Measurements from ENCODE around the gene NF1.
"Not testable (repeated sequence)": the region's sequence is repeated elsewhere in the genome, so short reads cannot be mapped to it uniquely, and the experiment has no call there.

NF1 gene

DNA sequence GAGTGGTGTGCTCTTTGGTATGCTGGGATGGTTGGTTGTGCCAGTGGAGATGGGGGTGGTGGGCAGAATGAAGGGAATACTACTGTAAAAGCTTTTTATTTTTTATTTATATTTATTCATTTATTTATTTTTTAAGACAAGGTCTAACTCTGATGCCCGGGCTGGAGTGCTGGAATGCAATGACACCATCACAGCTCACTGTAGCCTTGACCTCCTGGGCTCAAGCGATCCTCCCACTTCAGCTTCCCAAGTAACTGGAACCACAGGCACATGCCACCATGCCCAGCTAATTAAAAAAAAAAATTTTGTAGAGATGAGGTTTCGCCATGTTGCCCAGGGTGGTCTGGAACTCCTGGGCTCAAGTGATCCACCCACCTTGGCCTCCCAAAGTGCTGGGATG is 4.1 kb upstream of the NF1 start:
- DNase-seq = not testable (repeated sequence)

DNA sequence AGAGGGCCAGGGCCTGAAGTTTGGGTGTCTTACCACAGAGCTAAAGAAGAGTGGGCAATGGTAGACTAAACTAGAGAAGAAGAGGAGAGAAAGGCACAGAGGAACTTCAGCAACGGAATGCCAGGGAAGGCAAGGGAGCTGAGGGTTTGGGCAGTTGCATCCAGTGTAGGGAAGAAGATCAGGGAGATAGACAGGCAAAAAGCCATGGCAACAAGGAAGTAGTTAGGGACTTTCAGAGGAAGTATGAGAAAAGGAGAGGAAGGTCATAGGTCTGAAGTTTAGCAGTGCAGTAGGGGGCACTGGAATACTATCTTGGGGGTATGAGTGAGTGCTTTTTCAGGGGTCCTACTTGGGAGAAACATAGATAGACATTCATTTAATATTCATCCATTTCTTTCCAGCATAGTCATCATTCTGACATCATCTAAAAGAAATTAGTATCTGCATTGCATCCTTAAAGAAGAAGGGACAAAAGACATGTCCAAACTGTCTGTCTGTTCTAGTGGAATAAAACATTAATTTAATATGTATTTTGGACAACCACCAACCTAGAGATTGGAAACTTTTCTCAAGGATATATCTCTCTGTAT is 2.2 kb upstream of the NF1 start:
- no peak for DNase-seq

DNA sequence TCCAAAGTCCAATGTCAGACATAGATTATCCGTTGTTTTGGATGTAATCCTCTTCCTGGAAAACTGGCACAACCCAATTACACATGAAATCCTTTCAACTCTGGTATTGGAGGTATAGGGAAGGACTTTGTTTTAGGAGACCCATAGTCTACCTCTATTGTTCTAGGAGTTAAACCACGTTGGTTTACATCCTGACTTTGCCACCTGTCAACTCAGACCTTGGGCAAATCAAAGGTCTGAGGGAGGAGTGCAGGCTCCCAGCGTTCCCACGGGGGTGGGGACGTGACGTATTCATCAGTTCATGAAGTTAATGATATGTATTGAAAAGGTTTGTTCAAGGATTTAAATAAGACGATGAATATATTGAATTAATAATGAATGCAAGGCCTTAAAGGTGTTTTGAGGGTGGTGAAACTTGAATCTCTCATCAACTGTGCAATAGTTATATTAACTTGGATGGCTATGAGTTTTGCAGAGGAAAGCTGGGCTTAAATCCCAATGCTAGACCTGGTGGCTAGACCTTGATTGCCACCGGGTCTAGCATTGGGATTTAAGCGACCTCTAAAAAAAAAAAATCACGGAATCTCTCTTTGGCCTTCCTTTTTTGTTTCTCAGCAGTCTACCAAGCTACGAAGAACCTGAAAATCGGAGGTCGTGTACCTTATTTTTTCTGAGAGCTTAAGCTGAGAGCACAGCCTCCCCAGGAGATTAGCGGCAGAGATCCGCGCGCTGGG is 744 bp upstream of the NF1 start:
- DNase-seq = peak; percentile 9

DNA sequence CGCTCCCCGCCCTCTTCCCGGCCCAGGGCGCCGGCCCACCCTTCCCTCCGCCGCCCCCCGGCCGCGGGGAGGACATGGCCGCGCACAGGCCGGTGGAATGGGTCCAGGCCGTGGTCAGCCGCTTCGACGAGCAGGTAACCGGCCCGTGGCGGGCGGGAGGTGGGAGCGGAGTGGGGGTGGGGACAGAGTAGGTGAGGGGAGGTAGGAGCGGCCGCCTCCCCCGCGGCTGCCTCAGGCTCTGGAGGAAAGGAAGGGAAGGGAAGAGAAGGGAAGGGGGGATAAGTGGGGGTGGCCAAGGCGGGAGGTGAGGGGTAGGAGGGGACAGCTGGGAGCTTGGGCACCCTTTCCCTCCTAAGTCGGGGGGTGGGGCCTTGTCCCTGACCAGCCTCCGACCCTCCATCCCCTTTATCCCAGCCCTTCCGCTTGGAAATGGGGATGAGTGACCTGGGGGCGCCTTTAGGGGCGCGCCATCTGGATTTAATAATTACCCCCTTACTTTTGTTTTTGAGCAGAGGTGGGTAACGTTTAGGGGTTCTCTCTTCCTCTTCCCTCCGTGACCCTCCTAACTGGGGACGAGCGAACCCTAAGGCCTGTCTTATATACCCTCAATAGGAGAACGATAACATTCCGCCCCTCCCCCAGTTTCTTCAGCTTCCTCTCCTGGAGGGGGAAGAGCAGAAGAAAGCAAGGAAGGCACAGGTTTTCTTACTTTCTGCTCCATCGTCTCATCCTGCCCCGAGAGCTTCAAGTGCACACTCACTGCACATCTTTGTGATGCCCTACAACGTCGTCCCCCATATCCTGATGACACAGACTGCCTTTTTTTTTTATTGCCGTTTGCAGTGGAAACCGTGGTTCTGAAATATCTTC is 694 bp downstream of the NF1 start:
- DNase-seq = peak; percentile 25

DNA sequence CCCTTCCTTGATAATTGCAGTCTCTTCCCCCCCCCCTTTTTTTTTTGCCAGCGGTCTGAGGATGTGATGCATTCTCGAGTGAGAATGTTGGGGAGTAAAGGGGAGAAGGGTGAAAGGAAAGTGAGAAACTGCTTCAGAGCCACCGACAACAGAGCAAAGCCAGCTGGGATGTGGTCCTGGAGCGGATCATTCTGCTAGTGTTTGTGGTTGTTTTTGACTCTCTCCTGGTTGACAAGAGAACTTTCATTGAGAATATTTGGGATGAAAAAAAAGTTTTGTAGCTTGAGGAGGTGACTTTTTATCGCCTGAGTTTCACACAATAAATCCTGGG is 1.3 kb downstream of the NF1 start:
- no peak for DNase-seq

DNA sequence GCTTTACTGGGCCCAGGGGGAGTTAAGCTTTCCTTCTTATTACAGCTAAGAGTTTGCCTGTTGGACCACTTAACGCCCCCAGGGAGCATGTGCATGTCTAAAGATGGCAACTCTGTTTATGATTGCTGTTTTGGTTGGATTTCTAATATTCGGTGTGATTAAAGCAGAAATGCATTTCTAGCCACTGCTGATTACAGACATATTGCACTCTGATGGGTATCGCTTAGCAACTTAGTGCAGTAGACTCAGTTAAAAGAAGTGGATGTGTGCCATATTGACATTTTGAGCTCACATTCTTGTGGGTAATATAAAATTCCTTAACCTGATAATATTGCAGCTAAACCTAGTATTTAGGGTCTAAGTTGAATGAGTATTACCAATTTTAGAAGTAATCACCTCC is 4.2 kb downstream of the NF1 start:
- DNase-seq = no peak

DNA sequence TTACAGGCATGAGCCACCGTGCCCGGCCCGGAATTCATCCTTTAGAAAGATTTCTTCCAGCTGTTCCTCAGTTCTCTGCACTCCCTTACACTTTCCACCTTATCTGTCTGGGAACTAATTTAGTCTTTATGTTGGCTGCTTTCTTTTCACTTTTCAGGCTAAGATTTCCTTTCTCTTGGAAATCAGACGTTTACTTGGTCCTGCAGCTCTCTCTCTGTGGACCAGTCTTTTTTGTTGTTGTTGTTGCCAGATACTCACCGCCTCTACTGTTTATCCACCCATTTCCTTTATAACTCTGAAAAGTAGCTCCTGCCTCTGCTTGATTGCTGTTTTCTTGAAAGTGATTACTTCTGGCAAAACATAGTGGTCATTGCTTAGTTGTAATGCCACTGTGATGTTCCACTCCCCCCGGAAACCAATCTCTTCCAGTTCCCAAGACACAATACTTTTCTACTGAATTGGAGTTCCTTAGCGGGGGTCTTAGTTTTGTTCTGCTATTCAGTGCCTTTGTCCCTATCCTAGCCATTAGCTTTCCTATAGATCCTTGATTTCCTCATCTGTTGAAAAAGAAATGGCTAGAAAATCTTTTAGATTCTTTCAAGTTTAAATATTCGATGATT is 6.2 kb downstream of the NF1 start:
- DNase-seq = no peak

DNA sequence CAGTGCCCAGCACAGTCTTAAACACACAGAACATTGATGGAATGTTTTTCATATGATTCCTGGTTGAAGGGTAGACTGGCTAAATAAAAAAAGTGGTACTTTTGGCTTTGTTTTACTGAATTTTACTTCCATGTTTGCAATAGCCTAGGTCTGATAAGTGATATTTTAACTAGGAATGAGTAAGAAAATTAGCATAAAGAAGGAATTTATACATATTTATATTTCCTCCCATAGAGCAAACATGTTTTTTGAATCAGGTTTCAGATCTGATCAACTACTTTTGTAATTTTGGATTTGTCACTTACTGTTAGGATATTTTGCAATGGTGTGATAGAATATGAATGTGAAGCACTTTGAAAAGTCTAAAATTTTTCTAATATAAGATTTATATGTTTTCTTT is 7.2 kb downstream of the NF1 start:
- no peak for DNase-seq

DNA sequence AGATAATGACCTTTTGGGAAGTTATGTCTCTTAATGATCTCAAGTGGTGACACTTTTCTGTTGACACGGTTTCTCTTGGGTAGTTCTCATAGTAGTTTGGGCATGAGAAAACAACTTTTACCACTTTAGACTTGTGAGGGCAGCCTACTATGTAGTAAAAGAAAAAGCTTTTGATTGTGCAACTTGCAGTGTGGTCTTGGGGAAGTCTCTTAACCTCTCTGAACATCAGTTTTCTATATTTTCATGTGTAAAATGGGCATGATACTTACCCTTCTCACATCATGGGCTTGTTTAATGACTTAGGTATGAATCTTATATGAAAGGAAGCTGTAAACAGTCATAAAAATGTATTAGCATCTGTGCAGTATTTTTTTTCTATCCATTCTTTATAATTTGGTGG is 11.2 kb downstream of the NF1 start:
- no peak for DNase-seq

DNA sequence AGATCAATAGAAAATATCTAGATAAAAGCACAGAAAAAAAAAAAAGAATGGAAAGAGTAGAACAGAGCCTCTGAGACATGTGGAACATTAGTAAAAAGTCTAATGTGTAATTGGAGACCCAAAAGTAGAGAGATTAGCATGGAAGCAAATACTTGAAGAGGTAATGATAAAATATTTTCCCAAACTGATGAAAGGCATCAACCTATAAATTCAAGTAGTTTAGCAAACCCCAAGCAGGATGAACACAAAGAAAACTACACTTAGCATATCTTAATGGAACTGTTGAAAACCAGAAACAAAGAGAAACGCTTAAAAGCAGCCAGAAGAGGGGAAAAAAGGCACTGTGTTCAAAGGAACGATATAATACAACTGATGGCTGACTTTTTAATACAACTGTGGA is 16.4 kb downstream of the NF1 start:
- no peak for DNase-seq

DNA sequence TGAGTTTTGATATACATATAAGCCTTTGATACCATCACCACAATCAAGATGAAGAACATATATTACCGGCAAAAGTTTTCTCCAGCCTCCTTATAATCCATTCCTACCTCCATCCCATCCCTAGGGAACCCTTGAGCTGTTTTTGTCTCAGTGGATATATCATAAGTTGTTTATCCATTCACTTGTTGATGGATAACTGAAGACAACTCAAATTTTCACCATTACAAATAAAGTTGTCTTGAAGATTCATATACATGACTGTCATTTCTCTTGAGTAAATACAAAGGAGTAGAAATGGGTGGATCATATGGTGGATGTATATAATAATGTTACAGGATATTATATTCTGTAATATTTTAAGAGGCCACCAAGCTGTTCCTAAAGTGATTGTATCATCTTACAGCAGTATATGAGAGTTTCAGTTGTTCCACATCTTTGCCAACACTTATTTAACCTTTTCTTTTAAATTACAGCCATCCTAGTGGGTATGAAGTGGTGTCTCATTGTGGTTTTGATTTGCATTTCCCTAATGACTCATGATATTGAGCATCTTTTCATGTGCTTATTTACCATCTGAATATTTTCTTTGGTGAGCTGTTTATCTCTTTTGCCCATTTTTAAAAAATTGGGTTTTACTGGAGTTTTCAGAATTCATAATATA is 17.4 kb downstream of the NF1 start:
- no peak for DNase-seq

DNA sequence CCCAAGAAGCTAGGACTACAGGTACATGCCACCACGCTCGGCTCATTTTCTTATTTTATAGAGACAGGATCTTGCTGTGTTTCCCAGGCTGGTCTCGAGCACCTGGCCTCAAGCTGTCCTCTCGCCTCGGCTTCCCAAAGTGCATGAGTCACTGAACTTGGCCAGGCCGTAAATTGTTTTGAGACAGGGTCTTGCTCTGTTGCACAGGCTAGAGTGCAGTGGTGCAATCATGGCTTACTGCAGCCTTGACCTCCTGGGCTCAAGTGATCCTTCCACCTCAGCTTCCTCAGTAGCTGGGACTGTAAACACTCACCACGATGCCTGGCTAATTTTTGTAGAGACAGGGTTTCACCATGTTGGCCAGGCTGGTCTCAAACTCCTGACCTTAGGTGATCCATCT is 18.6 kb downstream of the NF1 start:
- DNase-seq = not testable (repeated sequence)

DNA sequence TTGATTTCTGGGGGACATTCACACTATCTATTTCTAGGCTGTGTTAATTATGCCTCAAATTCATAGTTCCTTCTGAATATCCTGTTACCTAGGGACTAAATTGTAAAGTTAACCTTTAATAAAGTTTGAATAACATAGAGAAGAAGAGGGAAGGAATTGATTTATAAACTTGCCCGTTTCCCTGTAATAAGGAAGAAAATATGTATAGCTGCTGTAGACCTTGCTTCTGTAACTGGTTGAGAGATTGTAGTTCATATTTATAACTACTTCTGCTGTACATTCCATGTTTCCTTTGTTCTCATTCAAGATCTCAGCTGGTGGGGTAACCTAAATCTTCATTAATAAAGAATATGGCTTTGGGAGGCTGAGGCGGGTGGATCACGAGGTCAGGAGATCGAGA is 19.2 kb downstream of the NF1 start:
- no peak for DNase-seq

DNA sequence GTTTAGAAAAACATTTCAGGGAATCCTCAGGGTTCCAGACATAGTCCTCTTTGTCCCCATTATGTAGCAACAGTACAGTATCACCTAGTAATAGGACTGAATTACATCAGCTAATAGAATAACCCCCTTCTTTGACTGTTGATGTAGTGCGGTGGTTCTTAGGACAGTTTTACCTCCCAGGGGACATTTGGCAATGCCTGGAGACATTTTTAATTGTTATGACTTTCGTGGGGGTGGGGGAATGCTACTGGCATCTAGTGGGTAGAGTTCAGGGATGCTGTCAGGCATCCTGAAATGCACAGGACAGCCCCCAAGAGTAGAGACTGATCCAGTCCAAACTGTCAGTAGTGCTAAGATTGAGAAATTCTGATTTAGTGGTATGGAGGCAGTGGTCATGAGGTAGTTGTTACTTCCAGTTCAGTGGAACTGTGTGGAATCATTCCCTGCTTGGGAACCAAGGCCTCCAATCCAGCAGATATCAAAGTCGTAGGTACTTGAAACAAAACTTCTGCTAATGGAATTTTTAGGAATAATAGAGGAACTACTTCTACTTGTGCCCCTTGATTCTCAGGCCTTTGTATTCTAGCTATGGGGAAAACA is 20.3 kb downstream of the NF1 start:
- DNase-seq = no peak

DNA sequence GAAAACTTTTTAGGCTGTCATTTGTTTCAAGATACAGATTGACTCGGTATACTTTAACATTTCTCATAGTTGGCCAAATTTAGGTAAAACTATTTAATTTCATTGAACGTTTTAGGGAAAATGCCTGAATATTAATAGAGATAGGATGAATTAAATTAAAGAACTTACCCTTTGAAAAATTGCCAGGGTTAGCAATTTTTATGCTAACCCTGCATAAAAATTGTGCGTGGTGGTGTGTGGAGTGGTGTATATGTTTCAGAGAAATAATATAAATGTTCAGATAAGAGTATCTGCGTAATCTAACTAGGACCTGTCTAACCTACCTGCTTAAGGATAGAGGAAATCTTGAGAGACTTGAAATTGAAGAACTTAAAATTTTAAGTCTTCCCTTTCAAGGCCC is 21.4 kb downstream of the NF1 start:
- DNase-seq = no peak

DNA sequence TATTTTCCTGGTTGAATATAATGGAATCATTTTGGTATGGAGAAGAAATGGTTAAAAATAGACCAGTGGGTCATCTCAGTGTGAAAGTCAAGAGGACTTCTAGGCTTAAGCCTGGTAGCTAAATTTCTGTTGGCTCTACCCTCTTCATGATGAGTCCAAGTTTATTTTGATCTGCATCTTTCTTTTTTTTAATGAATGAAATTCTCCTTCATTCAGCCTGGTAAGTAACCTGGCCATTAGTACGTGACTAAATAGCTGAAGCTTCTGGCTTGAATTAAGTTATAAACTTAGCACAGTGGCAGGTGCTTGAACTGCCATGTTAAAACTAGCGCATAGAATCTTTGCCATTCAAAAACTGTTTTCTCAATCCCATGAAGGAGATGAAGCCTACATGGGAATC is 28.0 kb downstream of the NF1 start:
- no peak for DNase-seq

DNA sequence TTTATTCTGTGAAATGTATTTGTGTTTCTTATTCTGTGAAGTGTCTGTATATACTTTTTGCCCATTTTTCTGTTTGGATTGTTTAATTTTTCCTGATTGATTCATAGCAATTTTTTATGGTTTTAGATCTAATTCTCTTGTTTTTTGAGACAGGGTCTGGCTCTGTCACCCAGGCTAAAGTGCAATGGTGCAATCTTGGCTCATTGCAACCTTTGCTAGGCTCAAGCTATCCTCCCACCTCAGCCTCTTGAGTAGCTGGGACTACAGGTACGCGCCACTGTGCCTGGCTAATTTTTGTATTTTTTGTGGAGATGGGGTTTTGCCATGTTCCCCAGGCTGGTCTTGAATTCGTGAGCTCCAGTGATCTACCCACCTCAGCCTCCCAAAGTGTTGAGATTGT is 31.5 kb downstream of the NF1 start:
- no peak for DNase-seq

DNA sequence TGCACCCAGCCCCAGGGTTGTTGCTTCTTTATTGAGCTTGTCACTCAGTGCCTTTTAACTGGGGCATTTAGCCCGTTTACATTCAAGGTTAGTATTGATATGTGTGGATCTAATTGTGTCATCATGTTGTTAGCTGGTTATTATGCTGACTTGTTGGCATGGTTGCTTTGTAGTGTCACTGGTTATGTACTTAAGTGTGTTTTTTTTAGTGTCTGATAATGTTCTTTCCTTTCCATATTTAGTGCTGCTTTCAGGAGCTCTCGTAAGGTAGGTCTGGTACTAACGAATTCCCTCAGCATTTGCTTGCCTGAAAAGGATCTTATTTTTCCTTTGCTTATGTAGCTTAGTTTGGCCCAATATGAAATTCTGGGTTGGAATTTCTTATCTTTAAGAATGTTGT is 33.5 kb downstream of the NF1 start:
- no peak for DNase-seq

DNA sequence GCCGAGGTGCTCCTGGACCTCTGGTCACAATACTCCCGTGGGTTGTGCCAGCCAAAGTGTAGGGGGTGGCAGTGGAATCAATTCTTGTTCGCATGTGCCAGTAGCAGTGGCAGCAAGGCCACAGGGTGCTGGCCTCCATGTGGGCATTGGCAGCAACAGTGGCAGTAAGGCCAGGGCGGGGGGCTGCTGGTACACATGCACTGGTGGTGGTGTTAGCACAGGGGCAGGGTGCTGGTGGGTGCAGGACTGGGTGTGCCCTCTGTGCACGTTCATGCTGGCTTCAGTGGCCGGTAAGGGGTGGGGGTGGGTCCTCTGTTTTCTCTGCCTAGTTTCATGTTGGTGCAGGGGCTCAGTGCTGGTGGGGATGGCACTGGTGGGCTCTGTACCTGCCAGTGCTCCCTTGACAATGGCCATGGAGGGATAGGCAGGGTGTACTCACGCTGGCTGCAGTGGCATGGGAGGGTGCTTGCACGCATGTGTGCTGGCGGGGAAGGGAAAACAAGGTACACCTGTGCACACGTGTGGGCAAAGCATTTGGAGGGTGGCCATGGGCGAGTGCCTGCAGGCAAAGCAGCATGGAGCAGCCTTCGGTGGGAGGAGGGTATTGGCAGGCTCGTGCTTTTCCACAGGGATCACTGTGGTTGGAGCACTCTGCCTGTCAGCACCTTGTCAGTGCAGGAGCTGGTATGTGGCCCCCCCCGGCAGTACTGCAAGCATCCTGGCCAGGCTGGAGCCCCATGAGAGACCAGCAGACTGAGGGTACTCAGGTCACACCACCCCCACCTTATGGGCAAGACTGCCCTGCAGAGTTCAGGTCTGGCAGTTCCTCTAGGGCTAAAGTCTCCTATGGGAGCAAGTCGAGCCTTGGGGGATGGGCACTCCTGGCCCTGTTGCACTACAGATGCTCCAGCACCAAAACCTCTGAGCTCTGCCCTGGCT is 35.8 kb downstream of the NF1 start:
- DNase-seq = no peak

DNA sequence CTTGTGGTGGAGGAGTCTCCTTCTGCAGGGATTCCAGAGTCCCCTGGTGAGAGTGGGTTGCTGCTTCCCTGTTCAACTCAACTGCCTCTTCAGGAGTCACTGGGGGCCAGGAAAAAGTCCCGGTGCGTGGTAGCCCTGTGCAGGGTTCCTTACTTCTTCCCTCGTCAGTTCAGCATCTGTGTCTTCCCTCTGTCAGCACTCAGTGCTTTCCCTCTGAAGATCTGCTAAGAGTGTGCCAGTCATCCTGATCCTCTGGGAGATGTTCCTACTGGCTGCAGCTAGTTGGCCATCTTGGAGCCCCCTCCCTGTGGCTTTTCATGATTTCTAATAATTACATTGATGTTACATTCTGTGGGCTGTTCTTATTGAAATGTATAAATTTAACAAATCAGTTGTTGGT is 36.5 kb downstream of the NF1 start:
- DNase-seq = no peak

DNA sequence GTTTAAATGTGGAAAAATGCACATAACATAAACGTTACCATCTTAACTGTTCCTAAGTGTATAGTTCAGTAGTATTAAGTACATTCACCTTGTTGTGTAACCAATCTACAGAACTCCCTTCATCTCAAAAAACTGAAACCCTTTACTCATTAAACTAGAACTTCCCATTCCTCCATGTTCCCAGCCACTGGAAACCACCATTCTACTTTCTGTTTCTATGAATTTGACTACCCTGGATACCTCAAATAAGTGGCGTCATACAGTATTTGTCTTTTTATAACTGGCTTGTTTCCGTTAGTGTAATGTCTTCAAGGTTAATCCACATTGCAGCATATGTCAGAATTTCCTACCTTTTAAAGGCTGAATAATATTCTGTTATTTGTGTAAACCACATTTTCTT is 38.2 kb downstream of the NF1 start:
- DNase-seq = no peak

DNA sequence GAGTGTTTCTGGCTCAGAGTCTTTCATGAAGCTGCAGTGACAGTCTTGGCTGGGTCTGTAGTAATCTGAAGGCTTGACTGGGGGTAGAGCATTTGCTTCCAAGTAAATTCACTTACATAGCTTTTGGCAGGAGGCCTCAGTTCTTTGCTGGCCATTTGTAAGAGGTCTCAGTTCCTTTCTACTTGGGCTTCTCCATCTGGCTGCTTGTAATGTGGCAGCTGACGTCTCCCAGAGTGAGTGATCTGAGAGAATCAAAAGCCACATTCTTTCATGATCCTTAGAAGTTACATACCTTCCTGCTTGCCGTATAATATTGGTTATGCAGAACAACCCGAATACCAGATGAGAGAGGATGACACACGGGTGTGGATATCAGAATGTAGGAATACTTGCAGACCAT is 39.8 kb downstream of the NF1 start:
- DNase-seq = no peak

All from activated CD4-positive, alpha-beta T cell treated with anti-CD3 and anti-CD28 coated beads for 48 hours (primary cell).